ENCODE measurements around the gene STX2.
"Not testable (repeated sequence)": the region's sequence is repeated elsewhere in the genome, so short reads cannot be mapped to it uniquely, and the experiment has no call there.

Gene STX2

GRCh38 chr12:130838951-130839769, at the start of gene STX2:
TSS of gene STX2 (minus strand) at chr12:130839250. CDS start at chr12:130839099, 151 bp downstream.
- Histone ChIP-seq H3K27ac (ENCODE audit: low read length) (no peak within 1 kb of the TSS), H3K4me3 (ENCODE audit: low read length) (peak within 1 kb of the TSS; percentile 89), H3K27me3 (ENCODE audit: control insufficient read depth, insufficient read depth, low read length) (peaks cover 18% of the 10 kb centered on the region), H3K9ac (ENCODE audit: low read length) (peak within 1 kb of the TSS; percentile 61), H3K4me1 (ENCODE audit: control insufficient read depth, low read depth, low read length) (peaks cover 24% of the 10 kb centered on the region), H3K36me3 (ENCODE audit: control insufficient read depth, low read depth, low read length) (no peaks in the 10 kb centered on the region), H3K9me3 (ENCODE audit: control insufficient read depth, low read depth, low read length) (no peaks in the 10 kb centered on the region)

GRCh38 chr12:130887190-130887589, 48.1 kb upstream of the STX2 start:
- not testable (repeated sequence) for H3K27ac ChIP-seq (ENCODE audit: low read length); H3K9ac ChIP-seq (ENCODE audit: low read length); H3K4me3 ChIP-seq (ENCODE audit: low read length); H3K36me3 ChIP-seq (ENCODE audit: control insufficient read depth, low read depth, low read length); H3K9me3 ChIP-seq (ENCODE audit: control insufficient read depth, low read depth, low read length); H3K27me3 ChIP-seq (ENCODE audit: control insufficient read depth, insufficient read depth, low read length); H3K4me1 ChIP-seq (ENCODE audit: control insufficient read depth, low read depth, low read length)

- H3K9ac ChIP-seq (ENCODE audit: low read length): no peak overlapping the region
- no peaks in the 10 kb centered on the region for H3K27me3 ChIP-seq (ENCODE audit: control insufficient read depth, insufficient read depth, low read length)
- H3K27ac ChIP-seq (ENCODE audit: low read length): no peak overlapping the region
- peaks cover 13% of the 10 kb centered on the region for H3K4me1 ChIP-seq (ENCODE audit: control insufficient read depth, low read depth, low read length)
- H3K9me3 ChIP-seq (ENCODE audit: control insufficient read depth, low read depth, low read length): no peaks in the 10 kb centered on the region
- peaks cover 17% of the 10 kb centered on the region for H3K36me3 ChIP-seq (ENCODE audit: control insufficient read depth, low read depth, low read length)
- H3K4me3 ChIP-seq (ENCODE audit: low read length): no peak overlapping the region
These were observed 42.5 kb upstream of the STX2 start for GRCh38 chr12:130881548-130881947.

GRCh38 chr12:130881046-130881445, 42.0 kb upstream of the STX2 start:
- Histone ChIP-seq H3K9me3 (ENCODE audit: control insufficient read depth, low read depth, low read length) (no peaks in the 10 kb centered on the region), H3K9ac (ENCODE audit: low read length) (no peak overlapping the region), H3K4me3 (ENCODE audit: low read length) (no peak overlapping the region)

GRCh38 chr12:130880411-130880885, 41.4 kb upstream of the STX2 start:
- H3K27ac ChIP-seq (ENCODE audit: low read length): no peak overlapping the region

More at GRCh38 chr12:130881046-130881445, 42.0 kb upstream of the STX2 start:
- Histone ChIP-seq H3K27me3 (ENCODE audit: control insufficient read depth, insufficient read depth, low read length) (no peaks in the 10 kb centered on the region), H3K36me3 (ENCODE audit: control insufficient read depth, low read depth, low read length) (peaks cover 22% of the 10 kb centered on the region), H3K27ac (ENCODE audit: low read length) (no peak overlapping the region), H3K4me1 (ENCODE audit: control insufficient read depth, low read depth, low read length) (peaks cover 13% of the 10 kb centered on the region)

GRCh38 chr12:130879781-130880389, 40.8 kb upstream of the STX2 start:
- no peaks in the 10 kb centered on the region for H3K27me3 ChIP-seq (ENCODE audit: control insufficient read depth, insufficient read depth, low read length)
- no peaks in the 10 kb centered on the region for H3K9me3 ChIP-seq (ENCODE audit: control insufficient read depth, low read depth, low read length)
- H3K4me1 ChIP-seq (ENCODE audit: control insufficient read depth, low read depth, low read length): peaks cover 13% of the 10 kb centered on the region
- no peak overlapping the region for H3K4me3 ChIP-seq (ENCODE audit: low read length)
- no peak overlapping the region for H3K27ac ChIP-seq (ENCODE audit: low read length)
- H3K36me3 ChIP-seq (ENCODE audit: control insufficient read depth, low read depth, low read length): peaks cover 34% of the 10 kb centered on the region
- no peak overlapping the region for H3K9ac ChIP-seq (ENCODE audit: low read length)

More at GRCh38 chr12:130880411-130880885, 41.4 kb upstream of the STX2 start:
- peaks cover 13% of the 10 kb centered on the region for H3K4me1 ChIP-seq (ENCODE audit: control insufficient read depth, low read depth, low read length)
- no peaks in the 10 kb centered on the region for H3K9me3 ChIP-seq (ENCODE audit: control insufficient read depth, low read depth, low read length)
- no peak overlapping the region for H3K9ac ChIP-seq (ENCODE audit: low read length)
- no peak overlapping the region for H3K4me3 ChIP-seq (ENCODE audit: low read length)
- H3K36me3 ChIP-seq (ENCODE audit: control insufficient read depth, low read depth, low read length): peaks cover 28% of the 10 kb centered on the region
- no peaks in the 10 kb centered on the region for H3K27me3 ChIP-seq (ENCODE audit: control insufficient read depth, insufficient read depth, low read length)

- no peak overlapping the region for H3K9ac ChIP-seq (ENCODE audit: low read length)
- H3K4me1 ChIP-seq (ENCODE audit: control insufficient read depth, low read depth, low read length): peaks cover 19% of the 10 kb centered on the region
- H3K36me3 ChIP-seq (ENCODE audit: control insufficient read depth, low read depth, low read length): peaks cover 40% of the 10 kb centered on the region
- no peaks in the 10 kb centered on the region for H3K27me3 ChIP-seq (ENCODE audit: control insufficient read depth, insufficient read depth, low read length)
- H3K9me3 ChIP-seq (ENCODE audit: control insufficient read depth, low read depth, low read length): no peaks in the 10 kb centered on the region
- no peak overlapping the region for H3K27ac ChIP-seq (ENCODE audit: low read length)
- H3K4me3 ChIP-seq (ENCODE audit: low read length): no peak overlapping the region
These were observed 40.2 kb upstream of the STX2 start for GRCh38 chr12:130879212-130879686.

- H3K9ac ChIP-seq (ENCODE audit: low read length): no peak overlapping the region
- H3K27ac ChIP-seq (ENCODE audit: low read length): no peak overlapping the region
- H3K36me3 ChIP-seq (ENCODE audit: control insufficient read depth, low read depth, low read length): peaks cover 48% of the 10 kb centered on the region
- H3K9me3 ChIP-seq (ENCODE audit: control insufficient read depth, low read depth, low read length): no peaks in the 10 kb centered on the region
- H3K4me3 ChIP-seq (ENCODE audit: low read length): no peak overlapping the region
- no peaks in the 10 kb centered on the region for H3K27me3 ChIP-seq (ENCODE audit: control insufficient read depth, insufficient read depth, low read length)
- H3K4me1 ChIP-seq (ENCODE audit: control insufficient read depth, low read depth, low read length): peaks cover 25% of the 10 kb centered on the region
These were observed 39.4 kb upstream of the STX2 start for GRCh38 chr12:130878193-130879185.

GRCh38 chr12:130877333-130877732, 38.3 kb upstream of the STX2 start:
- H3K4me3 ChIP-seq (ENCODE audit: low read length): no peak overlapping the region
- no peaks in the 10 kb centered on the region for H3K9me3 ChIP-seq (ENCODE audit: control insufficient read depth, low read depth, low read length)
- peaks cover 58% of the 10 kb centered on the region for H3K36me3 ChIP-seq (ENCODE audit: control insufficient read depth, low read depth, low read length)

GRCh38 chr12:130876758-130877157, 37.7 kb upstream of the STX2 start:
- peaks cover 58% of the 10 kb centered on the region for H3K36me3 ChIP-seq (ENCODE audit: control insufficient read depth, low read depth, low read length)
- no peaks in the 10 kb centered on the region for H3K27me3 ChIP-seq (ENCODE audit: control insufficient read depth, insufficient read depth, low read length)
- no peak overlapping the region for H3K4me3 ChIP-seq (ENCODE audit: low read length)

More at GRCh38 chr12:130877333-130877732, 38.3 kb upstream of the STX2 start:
- Histone ChIP-seq H3K9ac (ENCODE audit: low read length) (no peak overlapping the region), H3K27ac (ENCODE audit: low read length) (no peak overlapping the region), H3K27me3 (ENCODE audit: control insufficient read depth, insufficient read depth, low read length) (no peaks in the 10 kb centered on the region), H3K4me1 (ENCODE audit: control insufficient read depth, low read depth, low read length) (peaks cover 29% of the 10 kb centered on the region)

GRCh38 chr12:130876297-130876696, 37.2 kb upstream of the STX2 start:
- no peak overlapping the region for H3K4me3 ChIP-seq (ENCODE audit: low read length)
- peaks cover 58% of the 10 kb centered on the region for H3K36me3 ChIP-seq (ENCODE audit: control insufficient read depth, low read depth, low read length)
- no peaks in the 10 kb centered on the region for H3K9me3 ChIP-seq (ENCODE audit: control insufficient read depth, low read depth, low read length)
- no peaks in the 10 kb centered on the region for H3K27me3 ChIP-seq (ENCODE audit: control insufficient read depth, insufficient read depth, low read length)
- H3K4me1 ChIP-seq (ENCODE audit: control insufficient read depth, low read depth, low read length): peaks cover 29% of the 10 kb centered on the region
- no peak overlapping the region for H3K9ac ChIP-seq (ENCODE audit: low read length)
- H3K27ac ChIP-seq (ENCODE audit: low read length): no peak overlapping the region

More at GRCh38 chr12:130876758-130877157, 37.7 kb upstream of the STX2 start:
- Histone ChIP-seq H3K9ac (ENCODE audit: low read length) (no peak overlapping the region), H3K9me3 (ENCODE audit: control insufficient read depth, low read depth, low read length) (no peaks in the 10 kb centered on the region), H3K4me1 (ENCODE audit: control insufficient read depth, low read depth, low read length) (peaks cover 29% of the 10 kb centered on the region), H3K27ac (ENCODE audit: low read length) (no peak overlapping the region)
